ENCODE measurements around the gene RGL4. TPM values are rescaled to one million over a fixed set of nuclear protein-coding genes. Genes with fewer than 3 reads are reported as not detected.

The RGL4 gene
- total RNA-seq, 2 experiments from 2014 or later = 24.6 to 24.8 TPM

- no peak for TF ChIP-seq CTCF (IDR thresholded peaks at IDR 0.05)
- peaks cover 51% of the 10 kb centered on the region for H3K36me3 Mint-ChIP-seq (ENCODE audit: low read depth)
- H3K4me3 ChIP-seq (ENCODE audit: low read length) = no peak overlapping the region
- intact Hi-C loops (cut with DNase I, micrococcal nuclease) = no loop called here
- H3K36me3 ChIP-seq (ENCODE audit: insufficient read depth, low read length) = peaks cover 35% of the 10 kb centered on the region
- ATAC-seq (ENCODE audit: poor library complexity) (no peak), DNase-seq (no peak)
- no peaks in the 10 kb centered on the region for H3K9me3 Mint-ChIP-seq
- no peaks in the 10 kb centered on the region for H3K4me1 ChIP-seq (ENCODE audit: insufficient read depth, low read length)
- POLR2A ChIA-PET = no interaction called here
- H3K9me3 ChIP-seq (ENCODE audit: control insufficient read depth in 1 of 2, insufficient read depth in 1 of 2, low read length in 2 of 2) = no peaks in the 10 kb centered on the region
- H3K27me3 ChIP-seq (ENCODE audit: control insufficient read depth in 1 of 2, insufficient read depth in 2 of 2, low read length in 2 of 2) = no peaks in the 10 kb centered on the region
- no peak overlapping the region for H3K27ac Mint-ChIP-seq
- peaks cover 9% of the 10 kb centered on the region for H3K4me1 Mint-ChIP-seq (ENCODE audit: low read depth)
- no peak overlapping the region for H3K27ac ChIP-seq (ENCODE audit: low read depth in 1 of 2, low read length in 2 of 2)
- CTCF ChIA-PET = no interaction called here
- H3K27me3 Mint-ChIP-seq = no peaks in the 10 kb centered on the region
- no peak overlapping the region for H3K4me3 Mint-ChIP-seq
Measured at GRCh38 chr22:23682077-23682476, 8.7 kb upstream of the RGL4 start.

GRCh38 chr22:23682827-23683355 lies 7.9 kb upstream of the RGL4 start:
- no peak overlapping the region for H3K27ac Mint-ChIP-seq
- H3K27me3 Mint-ChIP-seq = no peaks in the 10 kb centered on the region
- H3K36me3 ChIP-seq (ENCODE audit: insufficient read depth, low read length) = peaks cover 35% of the 10 kb centered on the region
- ChIA-PET CTCF (no interaction called here), POLR2A (no interaction called here)
- H3K36me3 Mint-ChIP-seq (ENCODE audit: low read depth) = peaks cover 44% of the 10 kb centered on the region
- no peak overlapping the region for H3K4me3 ChIP-seq (ENCODE audit: low read length)
- H3K4me1 Mint-ChIP-seq (ENCODE audit: low read depth) = peaks cover 4% of the 10 kb centered on the region
- H3K4me3 Mint-ChIP-seq = no peak overlapping the region
- ATAC-seq (ENCODE audit: poor library complexity) = no peak
- intact Hi-C loops (cut with DNase I, micrococcal nuclease) = no loop called here
- no peaks in the 10 kb centered on the region for H3K27me3 ChIP-seq (ENCODE audit: control insufficient read depth in 1 of 2, insufficient read depth in 2 of 2, low read length in 2 of 2)
- no peak for TF ChIP-seq CTCF (IDR thresholded peaks at IDR 0.05)
- no peaks in the 10 kb centered on the region for H3K9me3 ChIP-seq (ENCODE audit: control insufficient read depth in 1 of 2, insufficient read depth in 1 of 2, low read length in 2 of 2)
- no peak overlapping the region for H3K27ac ChIP-seq (ENCODE audit: low read depth in 1 of 2, low read length in 2 of 2)
- no peaks in the 10 kb centered on the region for H3K9me3 Mint-ChIP-seq
- DNase-seq = no peak
- H3K4me1 ChIP-seq (ENCODE audit: insufficient read depth, low read length) = no peaks in the 10 kb centered on the region

GRCh38 chr22:23683545-23683944 lies 7.3 kb upstream of the RGL4 start:
- Histone ChIP-seq H3K36me3 (ENCODE audit: insufficient read depth, low read length) (peaks cover 35% of the 10 kb centered on the region), H3K4me1 (ENCODE audit: insufficient read depth, low read length) (no peaks in the 10 kb centered on the region), H3K9me3 (ENCODE audit: control insufficient read depth in 1 of 2, insufficient read depth in 1 of 2, low read length in 2 of 2) (no peaks in the 10 kb centered on the region), H3K27me3 (ENCODE audit: control insufficient read depth in 1 of 2, insufficient read depth in 2 of 2, low read length in 2 of 2) (no peaks in the 10 kb centered on the region), H3K27ac (ENCODE audit: low read depth in 1 of 2, low read length in 2 of 2) (no peak overlapping the region), H3K4me3 (ENCODE audit: low read length) (no peak overlapping the region)
- peaks cover 39% of the 10 kb centered on the region for H3K36me3 Mint-ChIP-seq (ENCODE audit: low read depth)
- TF ChIP-seq CTCF (IDR thresholded peaks at IDR 0.05) = no peak
- no peaks in the 10 kb centered on the region for H3K9me3 Mint-ChIP-seq
- CTCF ChIA-PET = no interaction called here
- intact Hi-C loops (cut with DNase I, micrococcal nuclease) = no loop called here
- ATAC-seq (ENCODE audit: poor library complexity) (no peak), DNase-seq (no peak)
- H3K4me3 Mint-ChIP-seq = no peak overlapping the region
- H3K27me3 Mint-ChIP-seq = no peaks in the 10 kb centered on the region
- H3K4me1 Mint-ChIP-seq (ENCODE audit: low read depth) = no peaks in the 10 kb centered on the region
- POLR2A ChIA-PET = no interaction called here
- no peak overlapping the region for H3K27ac Mint-ChIP-seq
